Measurements from ENCODE around the gene NUP210.

Gene NUP210

DNA sequence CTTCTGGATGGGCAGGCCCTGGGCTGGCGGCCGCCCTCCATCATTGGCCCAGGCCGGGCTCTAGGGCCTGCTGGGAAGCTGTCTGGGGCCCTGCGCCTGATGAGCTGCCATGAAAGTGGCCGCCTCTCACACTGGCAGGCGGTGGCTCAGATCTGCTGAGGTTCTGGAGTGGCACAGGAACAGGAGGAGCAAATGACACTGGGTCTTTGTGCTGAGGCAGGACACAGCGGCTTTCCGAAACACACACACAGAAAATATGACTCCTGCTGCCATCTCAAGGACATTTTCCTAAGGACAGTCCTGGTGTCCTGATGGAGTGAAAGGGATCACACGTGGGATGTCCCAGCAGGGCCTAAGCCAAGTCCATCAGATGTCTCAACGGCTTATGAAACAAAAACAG is 103.5 kb downstream of the NUP210 start:
- no peak overlapping the region for H3K27ac Mint-ChIP-seq
- no peak overlapping the region for H3K4me3 Mint-ChIP-seq
- H3K36me3 Mint-ChIP-seq: peaks cover 7% of the 10 kb centered on the region
- H3K4me1 Mint-ChIP-seq: no peaks in the 10 kb centered on the region
- no peaks in the 10 kb centered on the region for H3K27me3 Mint-ChIP-seq
- H3K9me3 Mint-ChIP-seq: no peaks in the 10 kb centered on the region

DNA sequence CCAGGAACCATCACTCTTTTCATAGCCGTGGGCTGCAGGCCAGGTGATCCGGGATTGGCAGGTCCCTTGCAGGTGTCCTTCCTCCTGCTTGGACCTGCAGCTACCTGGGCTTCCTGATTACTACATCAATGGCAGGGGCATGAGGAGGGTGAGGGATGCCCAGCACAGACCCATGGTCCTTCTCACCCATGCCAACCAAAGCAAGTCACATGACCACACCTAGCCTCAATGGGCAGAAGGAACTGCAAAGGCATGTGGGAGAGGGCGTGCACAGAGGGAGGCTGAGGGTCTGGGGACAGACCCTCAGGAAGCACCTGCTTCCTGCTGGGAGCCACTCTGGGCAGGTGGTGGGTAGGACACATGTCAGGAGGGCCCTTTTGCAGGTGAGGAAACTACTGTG is 105.2 kb downstream of the NUP210 start:
- Mint-ChIP-seq H3K4me1 (no peaks in the 10 kb centered on the region), H3K27me3 (no peaks in the 10 kb centered on the region), H3K9me3 (no peaks in the 10 kb centered on the region), H3K27ac (peak overlapping the region; percentile 41), H3K4me3 (no peak overlapping the region), H3K36me3 (peaks cover 7% of the 10 kb centered on the region)

DNA sequence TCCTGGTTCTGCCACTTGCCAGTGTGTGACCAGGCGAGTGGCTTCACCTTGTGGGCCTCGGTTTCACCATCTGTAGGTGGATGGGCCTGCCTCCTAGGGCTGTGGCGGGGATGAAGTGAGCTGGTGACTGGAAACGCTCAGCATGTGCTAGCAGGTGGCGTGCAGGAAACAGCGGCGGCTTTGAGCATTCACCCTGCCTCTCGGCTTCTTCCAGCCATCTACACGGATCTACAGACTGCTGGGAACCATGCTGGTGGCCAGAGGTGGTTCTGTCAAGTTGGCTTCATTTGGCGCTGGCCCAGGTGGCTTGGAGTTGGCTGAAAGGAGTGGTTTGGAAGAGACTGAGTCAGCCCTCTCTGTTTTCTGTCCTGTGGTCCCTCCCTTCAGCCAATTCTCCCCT is 106.3 kb downstream of the NUP210 start:
- no peak overlapping the region for H3K27ac Mint-ChIP-seq
- H3K4me1 Mint-ChIP-seq: no peaks in the 10 kb centered on the region
- no peaks in the 10 kb centered on the region for H3K27me3 Mint-ChIP-seq
- H3K4me3 Mint-ChIP-seq: no peak overlapping the region
- peaks cover 5% of the 10 kb centered on the region for H3K36me3 Mint-ChIP-seq
- H3K9me3 Mint-ChIP-seq: no peaks in the 10 kb centered on the region

DNA sequence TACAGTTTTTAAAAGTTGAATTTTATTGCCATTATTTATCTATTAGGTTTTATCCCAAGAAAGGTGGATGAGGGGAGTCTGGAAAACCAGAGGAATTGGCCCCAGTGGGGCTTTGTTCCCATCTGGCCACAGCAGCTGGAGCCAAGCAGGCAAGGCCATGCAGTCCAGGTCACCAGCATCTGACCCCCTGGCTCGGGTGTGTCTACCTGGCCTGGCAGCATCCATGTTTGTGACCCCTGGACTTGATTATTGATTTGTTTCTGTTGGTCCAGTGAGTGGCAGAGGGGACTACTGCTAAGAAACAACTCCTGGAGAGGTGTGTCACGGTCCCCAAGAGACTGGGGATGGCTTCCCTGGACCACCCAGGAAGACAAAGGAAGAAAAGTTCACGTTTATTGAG is 111.1 kb downstream of the NUP210 start:
- H3K4me1 Mint-ChIP-seq: peaks cover 6% of the 10 kb centered on the region
- H3K9me3 Mint-ChIP-seq: no peaks in the 10 kb centered on the region
- no peak overlapping the region for H3K4me3 Mint-ChIP-seq
- H3K27me3 Mint-ChIP-seq: no peaks in the 10 kb centered on the region
- H3K27ac Mint-ChIP-seq: no peak overlapping the region
- no peaks in the 10 kb centered on the region for H3K36me3 Mint-ChIP-seq

DNA sequence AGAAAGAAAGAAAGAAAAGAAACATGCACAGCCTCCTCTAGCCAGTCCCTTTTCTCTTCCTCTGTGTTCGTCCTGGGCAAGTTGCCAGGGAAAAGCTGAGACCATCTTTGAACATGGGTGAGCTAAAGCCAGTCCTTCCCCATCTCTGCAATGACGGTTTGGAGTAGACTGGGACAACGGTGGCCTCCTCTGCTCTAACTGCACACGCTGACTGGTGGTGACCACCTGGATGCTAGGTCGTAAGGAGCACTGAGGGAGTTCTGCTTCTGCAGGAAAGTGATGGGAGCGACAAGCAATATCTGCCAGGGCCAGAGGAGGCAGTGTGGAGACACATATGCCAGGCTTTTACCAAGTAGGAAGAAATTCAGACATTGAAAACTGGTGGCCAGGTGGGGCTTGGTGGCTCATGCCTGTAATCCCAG is 111.7 kb downstream of the NUP210 start:
- no peak overlapping the region for H3K4me3 Mint-ChIP-seq
- no peak overlapping the region for H3K27ac Mint-ChIP-seq
- no peaks in the 10 kb centered on the region for H3K27me3 Mint-ChIP-seq
- no peaks in the 10 kb centered on the region for H3K9me3 Mint-ChIP-seq
- no peaks in the 10 kb centered on the region for H3K36me3 Mint-ChIP-seq
- H3K4me1 Mint-ChIP-seq: peaks cover 6% of the 10 kb centered on the region

DNA sequence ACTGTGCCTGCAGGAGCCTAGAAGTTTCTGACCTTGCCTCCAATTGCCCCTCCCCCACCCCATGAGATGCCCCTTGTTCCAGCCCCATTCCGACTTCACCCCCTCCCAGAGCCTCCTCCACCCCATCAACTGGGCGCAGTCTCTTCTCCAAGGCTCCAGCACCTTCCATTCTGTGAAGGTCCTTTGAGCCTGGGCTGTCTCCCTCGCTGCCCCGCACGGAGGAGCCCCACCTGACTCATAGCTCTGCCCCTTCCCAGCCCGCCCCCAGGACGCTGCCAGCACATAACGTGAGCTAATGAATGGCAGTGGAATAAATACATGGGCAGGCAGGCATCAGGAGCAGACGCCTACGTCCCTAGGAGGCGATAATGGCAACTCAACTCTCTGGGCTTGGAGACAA is 113.1 kb downstream of the NUP210 start:
- no peaks in the 10 kb centered on the region for H3K36me3 Mint-ChIP-seq
- no peak overlapping the region for H3K27ac Mint-ChIP-seq
- peaks cover 6% of the 10 kb centered on the region for H3K4me1 Mint-ChIP-seq

DNA sequence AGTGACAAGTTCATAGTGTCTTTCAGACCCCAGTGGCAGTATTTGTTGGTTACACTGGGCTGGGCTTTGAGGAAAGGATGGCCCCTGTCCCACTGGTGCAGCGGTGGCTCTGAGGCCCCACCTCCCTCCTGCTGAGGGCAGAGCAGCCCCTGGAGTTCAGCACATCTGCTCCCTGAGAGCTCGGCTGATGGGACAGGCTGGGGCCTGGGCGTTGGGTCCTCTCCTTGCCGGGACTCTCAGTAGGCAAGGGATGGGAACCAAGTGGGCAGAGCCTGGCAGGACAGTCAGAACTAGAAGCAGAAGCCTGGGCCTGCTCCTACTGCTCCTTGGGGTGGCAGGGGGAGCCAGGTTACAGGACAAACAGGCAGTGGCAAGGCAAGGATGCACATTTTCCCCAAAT is 114.5 kb downstream of the NUP210 start:
- Mint-ChIP-seq H3K9me3 (no peaks in the 10 kb centered on the region), H3K27me3 (no peaks in the 10 kb centered on the region), H3K4me3 (no peak overlapping the region), H3K4me1 (peaks cover 6% of the 10 kb centered on the region), H3K27ac (no peak overlapping the region), H3K36me3 (no peaks in the 10 kb centered on the region)

More for the DNA sequence above, 113.1 kb downstream of the NUP210 start:
- Mint-ChIP-seq H3K27me3 (no peaks in the 10 kb centered on the region), H3K9me3 (no peaks in the 10 kb centered on the region), H3K4me3 (no peak overlapping the region)

DNA sequence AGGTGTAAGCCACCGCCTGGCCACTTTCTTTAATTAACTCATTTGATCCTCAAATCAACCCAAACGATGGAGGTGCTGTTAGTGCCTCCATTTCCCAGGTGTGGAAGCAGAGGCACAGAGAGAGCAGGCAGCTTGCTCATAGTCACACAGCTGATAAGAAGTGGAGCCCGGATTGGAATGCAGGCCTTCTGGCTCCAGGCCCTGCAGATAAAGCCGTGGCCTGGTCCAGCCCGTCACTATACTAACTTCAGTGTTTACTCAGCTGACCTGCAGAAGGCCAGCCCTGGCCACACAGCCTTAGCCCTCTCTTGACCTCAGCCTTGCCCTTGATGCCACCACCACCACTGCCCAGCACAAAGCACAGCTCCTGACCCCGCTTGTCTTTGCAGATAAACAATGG is 116.7 kb downstream of the NUP210 start:
- Mint-ChIP-seq H3K4me3 (no peak overlapping the region), H3K27me3 (no peaks in the 10 kb centered on the region)

DNA sequence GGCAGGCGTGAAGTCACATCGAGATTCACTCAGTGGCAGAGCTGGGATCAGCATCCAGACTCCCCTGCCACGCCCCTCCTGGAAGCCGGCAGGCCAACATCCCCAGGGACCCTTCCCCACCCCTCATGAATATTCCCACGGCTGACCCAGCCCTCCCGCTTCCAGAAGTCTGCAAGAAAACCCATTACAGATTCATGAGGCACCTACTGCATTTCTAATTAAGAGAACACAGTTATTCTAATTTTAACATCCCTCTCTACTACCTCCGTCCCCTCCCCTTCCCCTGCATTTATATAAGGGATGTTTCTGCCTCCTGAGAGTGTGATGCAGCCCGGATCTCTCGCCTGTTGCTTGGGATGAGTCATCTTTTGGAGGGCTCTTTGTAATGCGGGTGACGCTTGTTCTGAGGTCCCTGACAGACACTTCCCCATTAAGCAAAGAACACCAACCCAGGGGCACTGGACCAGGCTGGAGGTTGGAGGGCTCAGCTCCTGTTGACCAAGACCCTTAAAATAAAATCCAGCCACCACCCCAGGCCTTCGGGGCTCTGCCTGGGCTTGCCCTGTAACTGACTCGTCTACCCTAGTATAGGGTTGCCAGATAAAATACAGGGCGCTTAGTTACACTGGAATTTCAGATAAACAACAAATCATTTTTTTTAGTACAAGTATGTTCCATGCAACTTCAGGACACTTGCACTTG is 118.7 kb downstream of the NUP210 start:
- H3K4me3 Mint-ChIP-seq: no peak overlapping the region
- H3K27me3 Mint-ChIP-seq: peaks cover 2% of the 10 kb centered on the region
- H3K4me1 Mint-ChIP-seq: peaks cover 5% of the 10 kb centered on the region
- no peaks in the 10 kb centered on the region for H3K9me3 Mint-ChIP-seq
- no peak overlapping the region for H3K27ac Mint-ChIP-seq
- H3K36me3 Mint-ChIP-seq: no peaks in the 10 kb centered on the region

More for the DNA sequence above, 116.7 kb downstream of the NUP210 start:
- Mint-ChIP-seq H3K9me3 (no peaks in the 10 kb centered on the region), H3K4me1 (peaks cover 2% of the 10 kb centered on the region), H3K36me3 (no peaks in the 10 kb centered on the region), H3K27ac (no peak overlapping the region)

DNA sequence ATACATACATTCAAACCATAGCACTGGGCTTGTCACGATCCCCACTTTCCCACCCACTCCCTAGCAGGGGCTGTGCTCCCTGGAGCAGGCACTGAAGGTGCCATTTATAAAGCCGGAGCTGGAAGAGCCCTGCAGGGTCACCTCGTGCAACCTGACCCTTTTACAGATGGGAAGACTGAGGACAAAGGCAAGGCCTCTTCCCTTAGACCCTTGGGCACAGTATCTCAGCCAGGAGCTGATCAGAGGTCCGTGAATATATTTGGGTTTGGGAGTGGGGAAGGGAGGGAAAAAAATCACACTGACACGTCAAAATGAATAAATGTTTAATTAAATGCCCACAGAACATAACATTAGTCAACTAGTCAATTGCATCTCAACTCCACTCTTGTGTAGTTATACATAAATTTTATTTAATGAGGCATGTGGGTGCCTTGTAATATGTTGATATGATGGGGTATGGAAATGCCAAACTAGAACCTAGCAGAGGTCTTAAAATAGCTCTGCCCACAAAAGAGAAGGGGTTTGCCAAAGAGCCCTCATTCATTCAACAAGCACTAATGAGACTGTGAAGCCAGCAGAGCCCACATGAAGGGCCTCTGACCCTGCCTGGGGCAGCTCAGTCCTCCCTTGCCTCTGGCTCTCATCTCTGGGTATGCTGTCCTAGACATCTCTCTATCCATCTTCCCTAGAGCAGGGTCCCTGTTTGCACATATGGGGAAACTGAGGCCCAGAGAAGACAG is 119.4 kb downstream of the NUP210 start:
- peaks cover 2% of the 10 kb centered on the region for H3K27me3 Mint-ChIP-seq
- H3K4me1 Mint-ChIP-seq: peaks cover 8% of the 10 kb centered on the region
- H3K9me3 Mint-ChIP-seq: no peaks in the 10 kb centered on the region
- no peaks in the 10 kb centered on the region for H3K36me3 Mint-ChIP-seq
- no peak overlapping the region for H3K27ac Mint-ChIP-seq
- H3K4me3 Mint-ChIP-seq: no peak overlapping the region

DNA sequence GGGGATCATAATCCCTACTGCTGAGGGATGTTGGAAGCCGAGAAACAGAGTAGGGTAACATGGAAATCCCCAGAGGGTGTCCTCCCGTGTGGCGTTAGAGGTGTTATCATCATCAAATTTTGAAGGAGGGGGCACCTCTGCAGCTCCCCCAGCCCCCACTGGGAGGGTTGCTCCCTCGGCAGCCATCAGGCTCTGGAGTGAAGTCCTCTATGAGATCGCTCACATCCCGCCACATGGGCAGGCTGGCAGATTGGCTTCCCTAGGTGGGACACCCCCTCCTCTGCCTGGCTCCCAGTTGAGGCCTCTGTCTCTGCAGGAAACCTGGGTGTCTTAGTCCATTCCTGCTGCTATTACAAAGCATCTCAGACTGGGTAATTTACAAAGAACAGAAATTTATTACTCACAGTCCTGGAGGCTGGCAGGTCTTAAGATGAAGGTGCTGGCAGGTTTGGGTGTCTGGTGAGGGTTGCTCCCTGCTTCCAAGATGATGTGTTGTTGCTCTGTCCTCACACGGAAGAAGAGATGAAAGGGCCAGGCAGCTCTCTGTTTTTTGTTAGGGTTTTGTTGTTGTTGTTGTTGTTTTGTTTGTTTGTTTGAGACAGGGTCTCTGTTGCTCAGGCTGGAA is 120.5 kb downstream of the NUP210 start:
- Mint-ChIP-seq H3K27ac (no peak overlapping the region), H3K27me3 (peaks cover 5% of the 10 kb centered on the region), H3K4me1 (peaks cover 8% of the 10 kb centered on the region), H3K4me3 (no peak overlapping the region), H3K36me3 (no peaks in the 10 kb centered on the region), H3K9me3 (no peaks in the 10 kb centered on the region)

DNA sequence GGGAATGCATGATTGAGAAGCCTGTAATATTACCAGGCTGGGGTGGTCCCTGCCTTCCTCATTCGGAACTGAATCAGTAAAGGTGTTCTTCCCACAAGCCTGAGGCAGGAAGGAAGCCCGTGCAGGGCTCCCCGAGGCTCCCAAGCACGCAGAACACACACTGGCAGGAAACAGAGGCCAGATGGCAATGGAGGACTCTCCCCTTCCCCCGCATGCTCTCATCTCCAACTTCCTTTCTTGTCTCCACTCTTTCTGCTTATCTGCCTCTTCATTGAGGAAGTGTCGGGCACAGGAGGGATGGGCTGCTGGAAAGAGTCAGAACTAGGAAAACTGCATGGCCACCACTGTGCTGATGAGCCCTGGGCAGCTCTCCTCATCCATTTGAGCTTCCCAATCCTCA is 123.5 kb downstream of the NUP210 start:
- Mint-ChIP-seq H3K27me3 (peaks cover 8% of the 10 kb centered on the region), H3K4me3 (no peak overlapping the region), H3K4me1 (peaks cover 8% of the 10 kb centered on the region), H3K36me3 (no peaks in the 10 kb centered on the region), H3K27ac (no peak overlapping the region), H3K9me3 (no peaks in the 10 kb centered on the region)

DNA sequence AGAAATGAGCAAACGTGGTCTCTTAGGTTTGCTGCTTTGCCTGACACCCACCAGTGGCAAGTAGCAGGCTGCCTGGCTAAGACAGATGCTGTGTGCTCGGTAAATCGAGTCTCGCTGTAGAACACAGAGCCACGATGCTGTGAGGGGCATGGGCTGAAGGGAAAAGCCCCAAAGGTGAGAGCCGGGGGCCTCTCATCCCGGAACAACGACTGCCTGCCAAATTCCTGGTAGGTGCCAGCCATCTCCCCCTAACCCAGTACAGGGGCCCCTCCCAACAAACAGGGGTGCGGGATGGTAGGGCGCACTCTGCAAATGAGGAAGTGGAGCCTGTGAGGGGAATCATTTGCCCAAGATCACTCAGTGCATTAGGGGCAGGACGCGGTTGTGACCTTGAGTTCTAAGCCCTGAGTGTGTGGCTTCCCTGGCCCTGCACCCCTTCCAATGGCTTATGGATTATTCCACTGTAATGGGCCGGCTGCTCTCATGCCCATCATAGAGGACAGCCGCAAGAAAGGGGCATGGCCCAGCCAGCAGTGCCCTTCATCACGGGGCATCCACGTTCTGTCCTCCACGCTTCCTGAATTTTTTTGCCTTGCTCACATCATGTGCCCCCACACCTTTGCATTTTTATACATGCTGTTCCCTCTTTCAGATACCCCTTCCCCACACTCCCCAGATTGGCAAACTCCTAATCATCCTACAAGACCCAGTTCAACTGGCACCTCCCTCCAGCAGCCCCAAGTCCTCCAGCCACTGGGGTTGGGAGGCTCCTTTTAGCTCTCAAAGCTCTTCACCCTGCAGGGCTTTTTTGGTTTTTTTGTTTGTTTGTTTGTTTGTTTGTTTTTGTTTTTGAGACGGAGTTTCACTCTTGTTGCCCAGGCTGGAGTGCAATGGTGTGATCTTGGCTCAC is 125.4 kb downstream of the NUP210 start:
- Mint-ChIP-seq H3K9me3 (no peaks in the 10 kb centered on the region), H3K27ac (no peak overlapping the region), H3K4me3 (no peak overlapping the region), H3K36me3 (no peaks in the 10 kb centered on the region), H3K27me3 (peaks cover 8% of the 10 kb centered on the region), H3K4me1 (peaks cover 8% of the 10 kb centered on the region)

DNA sequence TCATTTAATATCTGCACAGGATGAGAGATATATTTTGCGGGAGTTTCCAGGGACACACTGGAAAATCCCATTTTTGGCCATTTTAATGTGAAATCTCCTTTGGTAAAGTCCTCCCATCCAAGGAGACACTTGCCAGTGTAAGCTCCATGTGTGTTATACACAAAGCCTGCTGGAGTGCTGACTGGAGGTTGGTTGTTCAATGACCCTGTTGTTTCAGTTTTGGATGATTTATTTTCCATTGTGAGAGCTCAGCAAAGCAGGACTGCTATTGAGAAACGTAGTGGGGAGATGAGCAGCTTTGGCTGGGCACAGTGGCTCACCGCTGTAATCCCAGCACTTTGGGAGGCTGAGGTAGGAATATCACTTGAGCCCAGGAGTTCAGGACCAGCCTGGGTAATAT is 127.7 kb downstream of the NUP210 start:
- peaks cover under 1% of the 10 kb centered on the region for H3K9me3 Mint-ChIP-seq
- H3K4me3 Mint-ChIP-seq: no peak overlapping the region
- no peak overlapping the region for H3K27ac Mint-ChIP-seq
- H3K27me3 Mint-ChIP-seq: peaks cover 11% of the 10 kb centered on the region
- H3K36me3 Mint-ChIP-seq: no peaks in the 10 kb centered on the region
- H3K4me1 Mint-ChIP-seq: peaks cover 8% of the 10 kb centered on the region

DNA sequence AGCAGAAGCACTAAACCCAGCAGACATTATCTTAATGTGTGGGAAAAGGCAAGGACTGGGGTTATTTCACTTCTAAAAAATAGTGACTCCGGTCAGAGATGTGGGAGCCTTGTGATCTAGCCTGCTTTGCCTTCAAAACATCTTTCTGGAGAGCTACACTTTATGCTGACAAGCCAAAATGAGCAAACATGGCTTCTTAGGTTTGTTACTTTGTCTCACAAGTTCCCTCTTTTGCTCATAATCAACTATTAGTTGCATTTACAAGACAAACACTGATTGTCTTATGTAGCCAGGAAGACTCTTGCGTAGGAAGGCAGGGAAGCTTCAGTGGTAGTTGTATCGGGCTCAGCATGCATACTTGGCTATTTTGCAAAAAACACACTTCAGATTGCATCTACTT is 129.2 kb downstream of the NUP210 start:
- no peaks in the 10 kb centered on the region for H3K4me1 Mint-ChIP-seq

More for the DNA sequence above, 129.2 kb downstream of the NUP210 start:
- H3K27ac Mint-ChIP-seq: no peak overlapping the region
- H3K4me3 Mint-ChIP-seq: no peak overlapping the region
- H3K27me3 Mint-ChIP-seq: peaks cover 13% of the 10 kb centered on the region
- H3K36me3 Mint-ChIP-seq: no peaks in the 10 kb centered on the region
- peaks cover 6% of the 10 kb centered on the region for H3K9me3 Mint-ChIP-seq
